HG03108 (cell line): Measurements from ENCODE around the gene CELA3A.
"Not testable (repeated sequence)": the region's sequence is repeated elsewhere in the genome, so short reads cannot be mapped to it uniquely, and the experiment has no call there.

ENCODE experiments used
- ATAC-seq: cut with Tn5 transposase; IDR thresholded peaks from one replicate; pipeline ENCODE4 v1.9.1; 2021; ENCODE audit warnings: moderate library complexity; ENCODE audit not compliant: unreplicated experiment

Gene CELA3A

GRCh38 chr1:21980515-21981220 lies 20.8 kb upstream of the CELA3A start:
- not testable (repeated sequence) for ATAC-seq

GRCh38 chr1:21981253-21981652 lies 20.2 kb upstream of the CELA3A start:
- not testable (repeated sequence) for ATAC-seq

GRCh38 chr1:21982122-21982521 lies 19.3 kb upstream of the CELA3A start:
- not testable (repeated sequence) for ATAC-seq

GRCh38 chr1:21983539-21983938 lies 17.9 kb upstream of the CELA3A start:
- not testable (repeated sequence) for ATAC-seq

GRCh38 chr1:21985893-21986292 lies 15.6 kb upstream of the CELA3A start:
- not testable (repeated sequence) for ATAC-seq

GRCh38 chr1:21986386-21986785 lies 15.1 kb upstream of the CELA3A start:
- not testable (repeated sequence) for ATAC-seq

- not testable (repeated sequence) for ATAC-seq
These were observed 11.6 kb upstream of the CELA3A start for GRCh38 chr1:21989672-21990393.

- ATAC-seq: not testable (repeated sequence)
These were observed 9.3 kb upstream of the CELA3A start for GRCh38 chr1:21992186-21992585.

GRCh38 chr1:21994716-21995115 lies 6.7 kb upstream of the CELA3A start:
- not testable (repeated sequence) for ATAC-seq

GRCh38 chr1:21996663-21996970 lies 4.8 kb upstream of the CELA3A start:
- ATAC-seq: not testable (repeated sequence)

GRCh38 chr1:21997891-21998623 lies 3.4 kb upstream of the CELA3A start:
- ATAC-seq: not testable (repeated sequence)

- ATAC-seq: not testable (repeated sequence)
These were observed 2.7 kb upstream of the CELA3A start for GRCh38 chr1:21998624-21999294.

- ATAC-seq: not testable (repeated sequence)
These were observed 1.8 kb upstream of the CELA3A start for GRCh38 chr1:21999645-22000044.

- not testable (repeated sequence) for ATAC-seq
These were observed 1.0 kb downstream of the CELA3A start for GRCh38 chr1:22002461-22002860.

- not testable (repeated sequence) for ATAC-seq
These were observed 1.4 kb downstream of the CELA3A start for GRCh38 chr1:22002875-22003274.

GRCh38 chr1:22003959-22004358 lies 2.5 kb downstream of the CELA3A start:
- ATAC-seq: not testable (repeated sequence)

- not testable (repeated sequence) for ATAC-seq
These were observed 4.0 kb downstream of the CELA3A start for GRCh38 chr1:22005261-22006149.

GRCh38 chr1:22006736-22007135 lies 5.3 kb downstream of the CELA3A start:
- not testable (repeated sequence) for ATAC-seq

GRCh38 chr1:22007262-22007661 lies 5.8 kb downstream of the CELA3A start:
- not testable (repeated sequence) for ATAC-seq

GRCh38 chr1:22009566-22009965 lies 8.1 kb downstream of the CELA3A start:
- ATAC-seq: not testable (repeated sequence)
